Calu3 (cell line): ENCODE measurements around the gene GRIK4. TPM values are rescaled to one million over a fixed set of nuclear protein-coding genes. Genes with fewer than 3 reads are reported as not detected.

Source experiments
- BruUV-seq: library from RNA; stranded (reverse); fragments of 400-500 nt; replicated peaks from 2 replicates; lab custom pipeline; 2021; lab: Mats Ljungman, UMichigan
- CTCF ChIA-PET: fragments of 300-600 bp; sonication (Branson Sonifier 250); formaldehyde crosslinking; loops from one replicate; lab custom pipeline; 2022; ENCODE audit warnings: antibody characterized with exemption; lab: Charles Lee
- DNase-seq: peaks from one replicate; pipeline ENCODE4 v3.0.0; 2022
- H3K27ac Mint-ChIP-seq: one replicate; pipeline ENCODE4 v1.8.0; 2022; ENCODE audit warnings: mixed read lengths; ENCODE audit not compliant: unreplicated experiment
- H3K27me3 Mint-ChIP-seq: one replicate; pipeline ENCODE4 v1.8.0; 2022; ENCODE audit warnings: mixed read lengths; ENCODE audit not compliant: unreplicated experiment
- H3K36me3 Mint-ChIP-seq: one replicate; pipeline ENCODE4 v1.8.0; 2022; ENCODE audit warnings: mild to moderate bottlenecking, moderate library complexity, mixed read lengths; ENCODE audit not compliant: insufficient read depth, unreplicated experiment
- H3K4me1 Mint-ChIP-seq: one replicate; pipeline ENCODE4 v1.8.0; 2022; ENCODE audit warnings: mild to moderate bottlenecking, low read depth, mixed read lengths; ENCODE audit not compliant: unreplicated experiment
- H3K4me3 Mint-ChIP-seq: one replicate; pipeline ENCODE4 v1.8.0; 2022; ENCODE audit warnings: mild to moderate bottlenecking, low read depth, moderate library complexity, mixed read lengths; ENCODE audit not compliant: unreplicated experiment
- H3K9me3 Mint-ChIP-seq: one replicate; pipeline ENCODE4 v1.8.0; 2022; ENCODE audit warnings: low read depth, mixed read lengths; ENCODE audit not compliant: unreplicated experiment
- intact Hi-C: fragments of 100-400 bp; cut with micrococcal nuclease; formaldehyde crosslinking; loops from one replicate; pipeline ENCODE4 v1.10.0; 2022; ENCODE audit not compliant: unreplicated experiment
- total RNA-seq: library from RNA; stranded (reverse); gene quantifications from 2 replicates; pipeline ENCODE4 v1.2.3, GENCODE V29; 2022
- TF ChIP-seq, protein P1 (sequence below): fragments of 200-600 bp; IDR thresholded peaks from one replicate; pipeline ENCODE4 v1.8.0; 2022; ENCODE audit warnings: antibody characterized with exemption; ENCODE audit not compliant: unreplicated experiment

The GRIK4 gene
- total RNA-seq, 1 experiment from 2014 or later = not detected

GRCh38 chr11:120824242-120824641 lies 312.7 kb downstream of the GRIK4 start:
- intact Hi-C loops = no loop called here
- no TSS peak for BruUV-seq
- H3K9me3 Mint-ChIP-seq = no peaks in the 10 kb centered on the region
- no peak overlapping the region for H3K4me3 Mint-ChIP-seq
- H3K27me3 Mint-ChIP-seq = peaks cover 71% of the 10 kb centered on the region
- CTCF ChIA-PET = interaction anchor here (0.7 kb wide), 1 partner anchor 154 kb away, joined by 5 read pairs; no protein-coding TSS in a partner anchor
- DNase-seq = no peak
- TF ChIP-seq, protein P1, sequence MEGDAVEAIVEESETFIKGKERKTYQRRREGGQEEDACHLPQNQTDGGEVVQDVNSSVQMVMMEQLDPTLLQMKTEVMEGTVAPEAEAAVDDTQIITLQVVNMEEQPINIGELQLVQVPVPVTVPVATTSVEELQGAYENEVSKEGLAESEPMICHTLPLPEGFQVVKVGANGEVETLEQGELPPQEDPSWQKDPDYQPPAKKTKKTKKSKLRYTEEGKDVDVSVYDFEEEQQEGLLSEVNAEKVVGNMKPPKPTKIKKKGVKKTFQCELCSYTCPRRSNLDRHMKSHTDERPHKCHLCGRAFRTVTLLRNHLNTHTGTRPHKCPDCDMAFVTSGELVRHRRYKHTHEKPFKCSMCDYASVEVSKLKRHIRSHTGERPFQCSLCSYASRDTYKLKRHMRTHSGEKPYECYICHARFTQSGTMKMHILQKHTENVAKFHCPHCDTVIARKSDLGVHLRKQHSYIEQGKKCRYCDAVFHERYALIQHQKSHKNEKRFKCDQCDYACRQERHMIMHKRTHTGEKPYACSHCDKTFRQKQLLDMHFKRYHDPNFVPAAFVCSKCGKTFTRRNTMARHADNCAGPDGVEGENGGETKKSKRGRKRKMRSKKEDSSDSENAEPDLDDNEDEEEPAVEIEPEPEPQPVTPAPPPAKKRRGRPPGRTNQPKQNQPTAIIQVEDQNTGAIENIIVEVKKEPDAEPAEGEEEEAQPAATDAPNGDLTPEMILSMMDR = no peak
- no peaks in the 10 kb centered on the region for H3K4me1 Mint-ChIP-seq
- H3K36me3 Mint-ChIP-seq = no peaks in the 10 kb centered on the region
- no peak overlapping the region for H3K27ac Mint-ChIP-seq

DNA sequence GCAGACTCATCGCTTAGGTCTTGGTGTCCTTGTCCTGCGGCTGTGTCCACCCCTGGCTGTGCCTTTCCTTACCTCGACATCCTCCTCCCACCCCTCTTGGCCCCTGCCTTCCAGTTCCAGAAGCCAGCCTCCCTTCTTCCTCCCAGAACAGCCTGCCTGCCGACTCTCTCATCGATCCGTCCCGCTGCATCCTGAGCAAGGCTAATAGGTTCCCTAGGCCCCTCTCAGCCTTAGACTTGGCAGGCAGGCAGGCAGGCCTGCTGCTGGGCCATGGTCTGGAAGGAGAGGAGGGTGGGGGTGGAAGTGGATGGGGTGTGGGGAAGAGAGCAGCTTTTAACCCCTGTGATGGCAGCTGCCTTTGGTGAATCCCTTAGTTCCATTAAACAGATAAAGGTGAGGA lies 315.6 kb downstream of the GRIK4 start:
- TF ChIP-seq, protein P1 = no peak
- no peak for DNase-seq
- no peak overlapping the region for H3K27ac Mint-ChIP-seq
- intact Hi-C loops = no loop called here
- no TSS peak for BruUV-seq
- no peaks in the 10 kb centered on the region for H3K9me3 Mint-ChIP-seq
- H3K4me1 Mint-ChIP-seq = no peaks in the 10 kb centered on the region
- H3K4me3 Mint-ChIP-seq = no peak overlapping the region
- no peaks in the 10 kb centered on the region for H3K36me3 Mint-ChIP-seq
- H3K27me3 Mint-ChIP-seq = peaks cover 71% of the 10 kb centered on the region
- CTCF ChIA-PET = no interaction called here

- BruUV-seq = no TSS peak
- intact Hi-C loops = no loop called here
- CTCF ChIA-PET = no interaction called here
- Mint-ChIP-seq H3K27ac (no peak overlapping the region), H3K4me3 (no peak overlapping the region), H3K4me1 (no peaks in the 10 kb centered on the region), H3K9me3 (no peaks in the 10 kb centered on the region), H3K36me3 (no peaks in the 10 kb centered on the region), H3K27me3 (peaks cover 78% of the 10 kb centered on the region)
- TF ChIP-seq, protein P1 = no peak
- DNase-seq = no peak
These were observed 316.3 kb downstream of the GRIK4 start for GRCh38 chr11:120827820-120828219.

GRCh38 chr11:120828847-120829246 lies 317.3 kb downstream of the GRIK4 start:
- no peak for DNase-seq
- Mint-ChIP-seq H3K27me3 (peaks cover 80% of the 10 kb centered on the region), H3K27ac (no peak overlapping the region), H3K4me3 (no peak overlapping the region), H3K4me1 (no peaks in the 10 kb centered on the region), H3K9me3 (no peaks in the 10 kb centered on the region), H3K36me3 (no peaks in the 10 kb centered on the region)
- intact Hi-C loops = no loop called here
- CTCF ChIA-PET = no interaction called here
- TF ChIP-seq, protein P1 = no peak
- no TSS peak for BruUV-seq
